ENCODE data around the gene TBX4. TPM values are rescaled to one million over a fixed set of nuclear protein-coding genes. Genes with fewer than 3 reads are reported as not detected.
A peak's percentile ranks its signal among the peaks of the same experiment; 100 is the strongest.

Gene TBX4
- total and polyA plus RNA-seq, 2 of the 13 experiments (the other 11 are each of a cell fraction or from before 2014, with no cell fraction given), result 0.11 to 1.1 TPM

DNA sequence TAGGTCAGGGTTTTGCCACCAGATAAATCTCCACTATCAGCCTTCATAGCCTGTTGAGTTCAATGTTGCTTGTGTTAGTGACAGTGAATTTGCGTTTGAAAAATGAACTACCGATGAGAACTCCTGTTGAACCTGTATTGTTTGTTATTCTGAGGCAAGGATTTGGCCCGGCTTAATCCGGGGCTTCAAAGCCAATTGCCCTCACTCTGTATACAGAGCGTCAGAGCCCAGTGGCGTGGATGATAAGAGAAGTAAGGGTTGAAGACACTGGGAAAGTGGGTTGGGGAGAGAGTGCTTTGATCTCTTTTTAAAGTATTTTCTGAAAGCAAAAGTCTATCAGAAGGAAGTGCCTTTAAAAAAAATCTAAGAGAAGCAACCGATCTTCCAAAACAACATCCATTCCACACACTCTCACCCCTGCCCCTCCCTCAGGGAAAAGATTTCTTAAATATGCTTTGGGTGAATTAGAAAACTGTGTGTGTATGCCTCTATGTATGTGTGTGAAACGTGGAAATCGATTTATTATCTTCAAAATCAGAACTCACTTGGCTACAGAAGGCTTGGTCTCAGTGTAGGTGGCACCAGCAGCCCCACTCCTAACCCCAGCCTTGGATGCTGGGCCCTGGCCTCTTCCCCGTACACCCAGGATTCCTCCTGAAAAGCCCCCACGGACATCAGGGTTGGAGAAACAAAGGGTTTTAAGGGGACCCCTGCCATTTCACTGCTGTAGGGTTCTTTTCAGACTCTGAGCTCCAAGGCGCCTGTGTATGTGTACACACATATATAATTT, 8.8 kb downstream of the TBX4 start (continued):
- no peak for TF ChIP-seq REXO4 (CRISPR knock-in tag; IDR thresholded peaks at IDR 0.05; ENCODE audit: borderline replicate concordance)
- no peak for TF ChIP-seq ZNF34 (CRISPR knock-in tag; IDR thresholded peaks at IDR 0.05; ENCODE audit: borderline replicate concordance)
- TF ChIP-seq, protein P1, sequence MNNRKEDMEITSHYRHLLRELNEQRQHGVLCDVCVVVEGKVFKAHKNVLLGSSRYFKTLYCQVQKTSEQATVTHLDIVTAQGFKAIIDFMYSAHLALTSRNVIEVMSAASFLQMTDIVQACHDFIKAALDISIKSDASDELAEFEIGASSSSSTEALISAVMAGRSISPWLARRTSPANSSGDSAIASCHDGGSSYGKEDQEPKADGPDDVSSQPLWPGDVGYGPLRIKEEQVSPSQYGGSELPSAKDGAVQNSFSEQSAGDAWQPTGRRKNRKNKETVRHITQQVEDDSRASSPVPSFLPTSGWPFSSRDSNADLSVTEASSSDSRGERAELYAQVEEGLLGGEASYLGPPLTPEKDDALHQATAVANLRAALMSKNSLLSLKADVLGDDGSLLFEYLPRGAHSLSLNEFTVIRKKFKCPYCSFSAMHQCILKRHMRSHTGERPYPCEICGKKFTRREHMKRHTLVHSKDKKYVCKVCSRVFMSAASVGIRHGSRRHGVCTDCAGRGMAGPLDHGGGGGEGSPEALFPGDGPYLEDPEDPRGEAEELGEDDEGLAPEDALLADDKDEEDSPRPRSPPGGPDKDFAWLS (CRISPR knock-in tag; IDR thresholded peaks at IDR 0.05; ENCODE audit: borderline replicate concordance), result no peak
- TF ChIP-seq, protein P2, sequence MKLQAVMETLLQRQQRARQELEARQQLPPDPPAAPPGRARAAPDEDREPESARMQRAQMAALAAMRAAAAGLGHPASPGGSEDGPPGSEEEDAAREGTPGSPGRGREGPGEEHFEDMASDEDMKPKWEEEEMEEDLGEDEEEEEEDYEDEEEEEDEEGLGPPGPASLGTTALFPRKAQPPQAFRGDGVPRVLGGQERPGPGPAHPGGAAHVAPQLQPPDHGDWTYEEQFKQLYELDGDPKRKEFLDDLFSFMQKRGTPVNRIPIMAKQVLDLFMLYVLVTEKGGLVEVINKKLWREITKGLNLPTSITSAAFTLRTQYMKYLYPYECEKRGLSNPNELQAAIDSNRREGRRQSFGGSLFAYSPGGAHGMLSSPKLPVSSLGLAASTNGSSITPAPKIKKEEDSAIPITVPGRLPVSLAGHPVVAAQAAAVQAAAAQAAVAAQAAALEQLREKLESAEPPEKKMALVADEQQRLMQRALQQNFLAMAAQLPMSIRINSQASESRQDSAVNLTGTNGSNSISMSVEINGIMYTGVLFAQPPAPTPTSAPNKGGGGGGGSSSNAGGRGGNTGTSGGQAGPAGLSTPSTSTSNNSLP (IDR thresholded peaks at IDR 0.05; ENCODE audit: low read depth, low read length), result peak; percentile 68
- TF ChIP-seq, protein P3, sequence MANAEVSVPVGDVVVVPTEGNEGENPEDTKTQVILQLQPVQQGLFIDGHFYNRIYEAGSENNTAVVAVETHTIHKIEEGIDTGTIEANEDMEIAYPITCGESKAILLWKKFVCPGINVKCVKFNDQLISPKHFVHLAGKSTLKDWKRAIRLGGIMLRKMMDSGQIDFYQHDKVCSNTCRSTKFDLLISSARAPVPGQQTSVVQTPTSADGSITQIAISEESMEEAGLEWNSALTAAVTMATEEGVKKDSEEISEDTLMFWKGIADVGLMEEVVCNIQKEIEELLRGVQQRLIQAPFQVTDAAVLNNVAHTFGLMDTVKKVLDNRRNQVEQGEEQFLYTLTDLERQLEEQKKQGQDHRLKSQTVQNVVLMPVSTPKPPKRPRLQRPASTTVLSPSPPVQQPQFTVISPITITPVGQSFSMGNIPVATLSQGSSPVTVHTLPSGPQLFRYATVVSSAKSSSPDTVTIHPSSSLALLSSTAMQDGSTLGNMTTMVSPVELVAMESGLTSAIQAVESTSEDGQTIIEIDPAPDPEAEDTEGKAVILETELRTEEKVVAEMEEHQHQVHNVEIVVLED (CRISPR knock-in tag; IDR thresholded peaks at IDR 0.05; ENCODE audit: borderline replicate concordance), result no peak
- TF ChIP-seq ZKSCAN1 (IDR thresholded peaks at IDR 0.05; ENCODE audit: low read length), result no peak
- no peak for TF ChIP-seq ZNF432 (CRISPR knock-in tag; IDR thresholded peaks at IDR 0.05; ENCODE audit: borderline replicate concordance)
- no peak for TF ChIP-seq KDM4B (CRISPR knock-in tag; IDR thresholded peaks at IDR 0.05)
- TF ChIP-seq, protein P4, sequence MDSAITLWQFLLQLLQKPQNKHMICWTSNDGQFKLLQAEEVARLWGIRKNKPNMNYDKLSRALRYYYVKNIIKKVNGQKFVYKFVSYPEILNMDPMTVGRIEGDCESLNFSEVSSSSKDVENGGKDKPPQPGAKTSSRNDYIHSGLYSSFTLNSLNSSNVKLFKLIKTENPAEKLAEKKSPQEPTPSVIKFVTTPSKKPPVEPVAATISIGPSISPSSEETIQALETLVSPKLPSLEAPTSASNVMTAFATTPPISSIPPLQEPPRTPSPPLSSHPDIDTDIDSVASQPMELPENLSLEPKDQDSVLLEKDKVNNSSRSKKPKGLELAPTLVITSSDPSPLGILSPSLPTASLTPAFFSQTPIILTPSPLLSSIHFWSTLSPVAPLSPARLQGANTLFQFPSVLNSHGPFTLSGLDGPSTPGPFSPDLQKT (CRISPR knock-in tag; IDR thresholded peaks at IDR 0.05; ENCODE audit: borderline replicate concordance), result no peak
- TF ChIP-seq ZNF451 (CRISPR knock-in tag; IDR thresholded peaks at IDR 0.05), result no peak
- TF ChIP-seq CENPX (CRISPR knock-in tag; IDR thresholded peaks at IDR 0.05), result no peak
- peak; percentile 79 for TF ChIP-seq FOXO1 (CRISPR knock-in tag; IDR thresholded peaks at IDR 0.05)
- TF ChIP-seq MAF1 (CRISPR knock-in tag; IDR thresholded peaks at IDR 0.05; ENCODE audit: borderline replicate concordance), result no peak
- TF ChIP-seq ZNF33A (CRISPR knock-in tag; IDR thresholded peaks at IDR 0.05; ENCODE audit: borderline replicate concordance), result no peak
- TF ChIP-seq SAP130 (CRISPR knock-in tag; IDR thresholded peaks at IDR 0.05; ENCODE audit: low read depth), result peak; percentile 48; the same call in 1 of the 2 replicates
- TF ChIP-seq ZNF598 (CRISPR knock-in tag; IDR thresholded peaks at IDR 0.05; ENCODE audit: borderline replicate concordance), result no peak
- TF ChIP-seq, protein P5, sequence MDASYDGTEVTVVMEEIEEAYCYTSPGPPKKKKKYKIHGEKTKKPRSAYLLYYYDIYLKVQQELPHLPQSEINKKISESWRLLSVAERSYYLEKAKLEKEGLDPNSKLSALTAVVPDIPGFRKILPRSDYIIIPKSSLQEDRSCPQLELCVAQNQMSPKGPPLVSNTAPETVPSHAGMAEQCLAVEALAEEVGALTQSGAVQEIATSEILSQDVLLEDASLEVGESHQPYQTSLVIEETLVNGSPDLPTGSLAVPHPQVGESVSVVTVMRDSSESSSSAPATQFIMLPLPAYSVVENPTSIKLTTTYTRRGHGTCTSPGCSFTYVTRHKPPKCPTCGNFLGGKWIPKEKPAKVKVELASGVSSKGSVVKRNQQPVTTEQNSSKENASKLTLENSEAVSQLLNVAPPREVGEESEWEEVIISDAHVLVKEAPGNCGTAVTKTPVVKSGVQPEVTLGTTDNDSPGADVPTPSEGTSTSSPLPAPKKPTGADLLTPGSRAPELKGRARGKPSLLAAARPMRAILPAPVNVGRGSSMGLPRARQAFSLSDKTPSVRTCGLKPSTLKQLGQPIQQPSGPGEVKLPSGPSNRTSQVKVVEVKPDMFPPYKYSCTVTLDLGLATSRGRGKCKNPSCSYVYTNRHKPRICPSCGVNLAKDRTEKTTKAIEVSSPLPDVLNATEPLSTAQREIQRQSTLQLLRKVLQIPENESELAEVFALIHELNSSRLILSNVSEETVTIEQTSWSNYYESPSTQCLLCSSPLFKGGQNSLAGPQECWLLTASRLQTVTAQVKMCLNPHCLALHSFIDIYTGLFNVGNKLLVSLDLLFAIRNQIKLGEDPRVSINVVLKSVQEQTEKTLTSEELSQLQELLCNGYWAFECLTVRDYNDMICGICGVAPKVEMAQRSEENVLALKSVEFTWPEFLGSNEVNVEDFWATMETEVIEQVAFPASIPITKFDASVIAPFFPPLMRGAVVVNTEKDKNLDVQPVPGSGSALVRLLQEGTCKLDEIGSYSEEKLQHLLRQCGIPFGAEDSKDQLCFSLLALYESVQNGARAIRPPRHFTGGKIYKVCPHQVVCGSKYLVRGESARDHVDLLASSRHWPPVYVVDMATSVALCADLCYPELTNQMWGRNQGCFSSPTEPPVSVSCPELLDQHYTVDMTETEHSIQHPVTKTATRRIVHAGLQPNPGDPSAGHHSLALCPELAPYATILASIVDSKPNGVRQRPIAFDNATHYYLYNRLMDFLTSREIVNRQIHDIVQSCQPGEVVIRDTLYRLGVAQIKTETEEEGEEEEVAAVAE (CRISPR knock-in tag; IDR thresholded peaks at IDR 0.05; ENCODE audit: borderline replicate concordance), result no peak
- TF ChIP-seq ZNF883 (CRISPR knock-in tag; IDR thresholded peaks at IDR 0.05; ENCODE audit: not compliant biosample characterization), result no peak

Measured in HepG2 (cell line).